SIG-M5 treated with dmso at 0.1 percent for 504 hours (cell line): ENCODE results near the gene P2RY8.
A peak's percentile ranks its signal among the peaks of the same experiment; 100 is the strongest.
"Not testable (repeated sequence)": the region's sequence is repeated elsewhere in the genome, so short reads cannot be mapped to it uniquely, and the experiment has no call there.

Experiments used
- DNase-seq: peaks from one replicate; lab custom pipeline; 2025; ENCODE audit not compliant: unreplicated experiment; lab: John Stamatoyannopoulos, UW

Gene P2RY8

GRCh38 chrX:1488745-1489144, 48.2 kb downstream of the P2RY8 start:
- DNase-seq, result no peak

- no peak for DNase-seq
These were observed 48.8 kb downstream of the P2RY8 start for GRCh38 chrX:1488141-1488540.

GRCh38 chrX:1487401-1487800, 49.6 kb downstream of the P2RY8 start:
- no peak for DNase-seq

GRCh38 chrX:1486749-1487361, 50.1 kb downstream of the P2RY8 start:
- DNase-seq, result no peak

- no peak for DNase-seq
These were observed 50.8 kb downstream of the P2RY8 start for GRCh38 chrX:1486177-1486576.

GRCh38 chrX:1485033-1485432, 52.0 kb downstream of the P2RY8 start:
- no peak for DNase-seq

GRCh38 chrX:1484638-1485019, 52.4 kb downstream of the P2RY8 start:
- DNase-seq, result no peak

GRCh38 chrX:1483843-1484637, 52.9 kb downstream of the P2RY8 start:
- DNase-seq, result no peak

GRCh38 chrX:1482530-1482928, 54.5 kb downstream of the P2RY8 start:
- DNase-seq, result not testable (repeated sequence)

- DNase-seq, result no peak
These were observed 55.1 kb downstream of the P2RY8 start for GRCh38 chrX:1481636-1482529.

GRCh38 chrX:1480082-1480785, 56.8 kb downstream of the P2RY8 start:
- DNase-seq, result no peak

- DNase-seq, result no peak
These were observed 59.1 kb downstream of the P2RY8 start for GRCh38 chrX:1477801-1478458.

- no peak for DNase-seq
These were observed 59.8 kb downstream of the P2RY8 start for GRCh38 chrX:1477229-1477628.

- DNase-seq, result no peak
These were observed 60.3 kb downstream of the P2RY8 start for GRCh38 chrX:1476682-1477081.

GRCh38 chrX:1475881-1476280, 61.1 kb downstream of the P2RY8 start:
- no peak for DNase-seq

- DNase-seq, result no peak
These were observed 61.5 kb downstream of the P2RY8 start for GRCh38 chrX:1475481-1475880.

- not testable (repeated sequence) for DNase-seq
These were observed 62.4 kb downstream of the P2RY8 start for GRCh38 chrX:1474593-1474992.

GRCh38 chrX:1472975-1473374, 64.0 kb downstream of the P2RY8 start:
- DNase-seq, result no peak

- DNase-seq, result peak; percentile 59
These were observed 68.7 kb downstream of the P2RY8 start for GRCh38 chrX:1468250-1468772.

GRCh38 chrX:1466971-1467561, 69.9 kb downstream of the P2RY8 start:
- DNase-seq, result no peak
